ENCODE data around the gene EPHA2.

- TF ChIP-seq CTCF (IDR thresholded peaks at IDR 0.05) (no peak), POLR2AphosphoS5 (IDR thresholded peaks at IDR 0.05) (no peak), POLR2A (IDR thresholded peaks at IDR 0.05) (no peak), EP300 (IDR thresholded peaks at IDR 0.05) (no peak)
Measured at GRCh38 chr1:16126160-16126559, 29.7 kb downstream of the EPHA2 start.
